GM10248 (cell line): Measurements from ENCODE around the gene CENPW.

ENCODE experiments used
- CTCF ChIA-PET: fragments of 300-600 bp; sonication (Branson Sonifier 250); formaldehyde crosslinking; extraction: SDS; loops from one replicate; lab custom pipeline; 2021; ENCODE audit warnings: antibody characterized with exemption; lab: Yijun Ruan, JAX
- POLR2A ChIA-PET: fragments of 350-650 bp; sonication (Branson Sonifier 250); formaldehyde crosslinking; extraction: SDS; loops from one replicate; lab custom pipeline; 2020; ENCODE audit warnings: antibody characterized with exemption; lab: Yijun Ruan, JAX
- DNase-seq: peaks from one replicate; pipeline ENCODE4 v3.0.0; 2012; ENCODE audit errors: extremely low spot score
- TF ChIP-seq, protein P1 (sequence below): IDR thresholded peaks from 2 replicates; pipeline ENCODE4 v1.5.1; 2012; ENCODE audit warnings: mild to moderate bottlenecking, low read depth; ENCODE audit errors: extremely low read depth, missing control alignments, control extremely low read depth

Gene CENPW

DNA sequence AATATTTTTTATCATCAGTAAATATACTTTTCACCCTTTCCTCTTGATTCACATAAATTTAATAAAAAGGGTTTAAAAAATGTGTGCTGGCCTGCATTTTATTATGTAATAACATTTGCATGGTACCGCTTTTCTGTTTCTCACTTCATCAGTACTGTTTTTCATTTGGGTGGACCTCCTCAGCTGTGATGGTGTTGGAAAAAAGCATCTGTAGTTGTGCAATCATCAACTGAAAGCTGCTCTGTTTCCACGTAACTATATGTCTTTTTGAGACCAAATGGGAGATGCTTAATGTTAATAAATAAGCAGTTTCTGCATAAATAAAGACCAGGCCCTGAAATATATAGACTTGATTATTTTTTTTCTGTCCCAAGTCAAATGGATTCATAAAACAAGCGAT lies 31.6 kb upstream of the CENPW start:
- no peak for DNase-seq
- ChIA-PET POLR2A (no interaction called here), CTCF (no interaction called here)
- TF ChIP-seq, protein P1, sequence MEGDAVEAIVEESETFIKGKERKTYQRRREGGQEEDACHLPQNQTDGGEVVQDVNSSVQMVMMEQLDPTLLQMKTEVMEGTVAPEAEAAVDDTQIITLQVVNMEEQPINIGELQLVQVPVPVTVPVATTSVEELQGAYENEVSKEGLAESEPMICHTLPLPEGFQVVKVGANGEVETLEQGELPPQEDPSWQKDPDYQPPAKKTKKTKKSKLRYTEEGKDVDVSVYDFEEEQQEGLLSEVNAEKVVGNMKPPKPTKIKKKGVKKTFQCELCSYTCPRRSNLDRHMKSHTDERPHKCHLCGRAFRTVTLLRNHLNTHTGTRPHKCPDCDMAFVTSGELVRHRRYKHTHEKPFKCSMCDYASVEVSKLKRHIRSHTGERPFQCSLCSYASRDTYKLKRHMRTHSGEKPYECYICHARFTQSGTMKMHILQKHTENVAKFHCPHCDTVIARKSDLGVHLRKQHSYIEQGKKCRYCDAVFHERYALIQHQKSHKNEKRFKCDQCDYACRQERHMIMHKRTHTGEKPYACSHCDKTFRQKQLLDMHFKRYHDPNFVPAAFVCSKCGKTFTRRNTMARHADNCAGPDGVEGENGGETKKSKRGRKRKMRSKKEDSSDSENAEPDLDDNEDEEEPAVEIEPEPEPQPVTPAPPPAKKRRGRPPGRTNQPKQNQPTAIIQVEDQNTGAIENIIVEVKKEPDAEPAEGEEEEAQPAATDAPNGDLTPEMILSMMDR, result no peak

DNA sequence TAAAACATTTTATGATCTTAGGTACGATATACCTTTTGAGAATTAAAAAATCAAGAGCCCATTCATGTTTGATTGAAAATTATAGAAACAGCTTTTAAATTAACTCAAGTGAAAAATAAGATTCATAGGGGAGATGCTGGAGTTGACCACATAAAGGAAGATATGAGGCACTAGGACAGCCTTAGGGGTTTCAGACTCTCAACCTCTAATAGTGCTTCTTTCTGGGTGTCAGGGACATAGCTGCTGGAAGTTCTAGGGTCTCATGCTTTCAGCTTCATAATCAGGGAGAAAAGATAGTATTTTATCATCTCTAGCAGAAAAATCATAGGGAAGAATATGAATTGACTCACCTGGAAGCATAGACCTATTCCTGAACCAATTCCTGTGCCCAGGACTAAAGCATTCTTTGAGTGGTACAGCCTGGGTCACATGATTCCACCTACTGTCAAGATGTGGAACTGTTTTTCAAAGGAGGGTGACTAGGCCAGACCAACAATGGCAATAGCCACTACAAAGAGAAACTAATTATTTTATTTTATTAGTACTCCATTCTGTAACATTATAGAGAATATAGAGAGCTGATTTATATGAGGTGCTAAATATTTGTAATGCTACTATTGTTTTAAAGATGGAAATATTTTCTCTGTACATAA lies 27.8 kb upstream of the CENPW start:
- ChIA-PET CTCF (interaction anchor here (1.3 kb wide), 1 partner anchor 10 kb away, joined by 4 read pairs; no protein-coding TSS in a partner anchor), POLR2A (no interaction called here)
- TF ChIP-seq, protein P1, result peak; percentile 10
- DNase-seq, result peak; percentile 18

GRCh38 chr6:126313941-126314340 lies 26.0 kb upstream of the CENPW start:
- CTCF ChIA-PET, result interaction anchor here (1.0 kb wide), 1 partner anchor 14 kb away, joined by 3 read pairs; no protein-coding TSS in a partner anchor
- TF ChIP-seq, protein P1, result no peak
- DNase-seq, result no peak
- POLR2A ChIA-PET, result no interaction called here

DNA sequence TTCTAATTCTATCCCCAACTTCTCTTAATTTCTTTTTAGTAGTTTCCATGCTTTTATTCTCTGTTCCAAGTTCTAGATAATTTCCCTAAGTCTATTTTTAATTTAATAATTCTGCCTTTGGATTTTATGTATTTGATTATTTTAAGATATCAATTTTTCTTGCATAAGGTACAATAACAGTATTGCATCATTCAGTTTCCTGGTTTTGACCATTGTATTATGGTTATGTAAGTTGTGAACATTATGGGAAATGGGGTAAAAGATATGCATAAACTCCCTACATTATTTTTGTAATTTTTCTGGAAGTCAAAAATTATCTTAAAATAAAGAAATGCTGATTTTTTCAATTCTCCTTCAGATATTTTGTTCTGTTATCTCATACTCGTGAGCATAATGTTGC lies 21.1 kb upstream of the CENPW start:
- POLR2A ChIA-PET, result no interaction called here
- CTCF ChIA-PET, result no interaction called here
- DNase-seq, result no peak
- TF ChIP-seq, protein P1, result no peak

DNA sequence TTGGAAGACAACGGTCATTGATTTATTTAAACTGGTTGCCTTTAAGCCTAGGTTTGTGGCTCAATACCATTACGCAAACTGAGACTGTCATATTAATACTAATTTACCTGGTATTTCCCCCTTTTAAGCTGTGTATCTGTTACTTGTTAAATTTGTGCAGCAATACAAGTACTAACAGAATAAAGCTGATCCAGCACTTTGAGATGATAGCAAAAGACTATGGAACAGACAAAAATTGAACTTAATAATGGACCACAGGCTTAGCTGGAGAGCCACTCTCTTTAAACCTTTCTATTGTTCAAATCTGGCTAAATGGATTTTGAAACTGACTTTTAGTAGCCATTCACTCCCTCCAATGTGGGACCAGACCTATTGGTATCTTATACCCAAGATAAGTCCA lies 6.2 kb upstream of the CENPW start:
- ChIA-PET POLR2A (no interaction called here), CTCF (interaction anchor here (1.0 kb wide), 1 partner anchor 43 kb away, joined by 3 read pairs; no protein-coding TSS in a partner anchor)
- TF ChIP-seq, protein P1, result no peak
- no peak for DNase-seq

DNA sequence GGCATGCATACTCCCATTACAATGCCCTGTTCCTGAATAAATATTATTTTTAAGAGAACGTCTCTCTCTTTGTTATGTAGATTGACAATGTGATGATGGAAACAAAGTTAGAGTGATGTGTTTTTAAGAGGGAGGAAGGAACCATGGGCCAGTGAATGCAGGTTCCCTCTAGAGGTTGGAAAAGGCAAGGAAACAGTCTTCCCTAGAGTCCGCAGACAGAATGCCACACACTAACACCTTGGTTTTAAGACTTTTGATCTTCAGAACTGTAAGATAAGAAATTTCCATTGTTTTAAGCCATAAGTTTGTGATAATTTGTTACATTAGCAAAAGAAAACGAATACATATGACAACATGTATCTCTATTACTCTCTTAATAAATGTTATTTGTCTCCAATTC lies 4.7 kb upstream of the CENPW start:
- DNase-seq, result no peak
- CTCF ChIA-PET, result no interaction called here
- TF ChIP-seq, protein P1, result no peak
- POLR2A ChIA-PET, result no interaction called here
